RWPE1 (cell line): ENCODE results near the gene BNIP5.

Experiments
- CTCF ChIA-PET: fragments of 350-600 bp; sonication (Branson Sonifier 250); formaldehyde crosslinking; extraction: SDS; loops from one replicate; lab custom pipeline; 2021; lab: Yijun Ruan, JAX
- POLR2A ChIA-PET: fragments of 400-600 bp; formaldehyde crosslinking; extraction: SDS; loops from one replicate; lab custom pipeline; 2020; ENCODE audit warnings: antibody characterized with exemption; ENCODE audit not compliant: low non-redundant PET; lab: Yijun Ruan, JAX
- DNase-seq: peaks from one replicate; pipeline ENCODE4 v3.0.0; 2012; ENCODE audit warnings: low spot score
- H3K27ac ChIP-seq: fragments of 450-650 bp; 2 replicates; pipeline ENCODE4 v1.5.1; 2017
- TF ChIP-seq, protein P1 (sequence below): fragments of 450-650 bp; conservative IDR thresholded peaks from 2 replicates; pipeline ENCODE4 v1.5.1; 2017; ENCODE audit warnings: low read depth, mild to moderate bottlenecking

Gene BNIP5

DNA sequence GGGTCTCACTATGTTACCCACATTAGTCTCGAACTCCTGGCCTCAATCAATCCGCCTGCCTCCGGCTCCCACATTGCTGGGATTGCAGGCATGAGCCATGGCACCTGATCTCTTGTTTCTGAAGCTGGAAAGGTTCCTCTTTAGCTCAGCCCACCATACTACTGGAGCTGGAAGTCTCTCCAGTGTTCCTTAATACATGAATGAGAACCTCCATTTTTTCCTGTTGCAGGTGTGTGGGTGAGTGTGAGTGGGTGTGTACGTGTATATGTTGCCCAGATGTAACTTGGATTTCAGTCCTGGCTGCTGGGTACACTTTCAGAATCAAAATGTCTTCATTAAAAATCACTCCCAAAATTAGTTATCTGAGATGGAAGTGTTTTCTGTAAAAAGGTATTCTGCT is 55.7 kb downstream of the BNIP5 start:
- CTCF ChIA-PET = no interaction called here
- POLR2A ChIA-PET = no interaction called here
- no peak for DNase-seq

DNA sequence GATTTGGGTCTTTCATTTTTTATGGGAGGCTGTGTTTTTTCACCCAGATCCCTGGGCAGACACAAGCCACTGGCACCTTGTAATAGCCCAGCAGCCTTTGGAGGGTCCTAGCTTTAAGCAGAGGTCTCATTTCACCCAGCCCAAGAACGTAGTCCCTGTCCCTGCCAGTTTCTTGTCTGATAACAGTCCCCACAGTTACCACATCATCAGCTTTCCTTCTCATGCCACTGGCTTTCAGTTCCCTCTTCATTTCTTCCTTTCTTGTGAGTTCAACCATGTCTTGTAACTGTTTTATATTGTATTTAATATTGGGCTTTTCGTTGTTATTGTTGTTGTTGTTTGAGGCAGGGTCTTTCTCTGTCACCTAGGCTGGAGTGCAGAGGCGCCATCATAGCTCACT is 56.2 kb downstream of the BNIP5 start:
- TF ChIP-seq, protein P1, sequence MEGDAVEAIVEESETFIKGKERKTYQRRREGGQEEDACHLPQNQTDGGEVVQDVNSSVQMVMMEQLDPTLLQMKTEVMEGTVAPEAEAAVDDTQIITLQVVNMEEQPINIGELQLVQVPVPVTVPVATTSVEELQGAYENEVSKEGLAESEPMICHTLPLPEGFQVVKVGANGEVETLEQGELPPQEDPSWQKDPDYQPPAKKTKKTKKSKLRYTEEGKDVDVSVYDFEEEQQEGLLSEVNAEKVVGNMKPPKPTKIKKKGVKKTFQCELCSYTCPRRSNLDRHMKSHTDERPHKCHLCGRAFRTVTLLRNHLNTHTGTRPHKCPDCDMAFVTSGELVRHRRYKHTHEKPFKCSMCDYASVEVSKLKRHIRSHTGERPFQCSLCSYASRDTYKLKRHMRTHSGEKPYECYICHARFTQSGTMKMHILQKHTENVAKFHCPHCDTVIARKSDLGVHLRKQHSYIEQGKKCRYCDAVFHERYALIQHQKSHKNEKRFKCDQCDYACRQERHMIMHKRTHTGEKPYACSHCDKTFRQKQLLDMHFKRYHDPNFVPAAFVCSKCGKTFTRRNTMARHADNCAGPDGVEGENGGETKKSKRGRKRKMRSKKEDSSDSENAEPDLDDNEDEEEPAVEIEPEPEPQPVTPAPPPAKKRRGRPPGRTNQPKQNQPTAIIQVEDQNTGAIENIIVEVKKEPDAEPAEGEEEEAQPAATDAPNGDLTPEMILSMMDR = no peak
- no peak for DNase-seq
- CTCF ChIA-PET = interaction anchor here (0.6 kb wide), 1 partner anchor 154 kb away, joined by 3 read pairs; no protein-coding TSS in a partner anchor
- POLR2A ChIA-PET = no interaction called here
- H3K27ac ChIP-seq = no peak overlapping the region

More for the DNA sequence above, 55.7 kb downstream of the BNIP5 start:
- no peak overlapping the region for H3K27ac ChIP-seq
- TF ChIP-seq, protein P1 = no peak

DNA sequence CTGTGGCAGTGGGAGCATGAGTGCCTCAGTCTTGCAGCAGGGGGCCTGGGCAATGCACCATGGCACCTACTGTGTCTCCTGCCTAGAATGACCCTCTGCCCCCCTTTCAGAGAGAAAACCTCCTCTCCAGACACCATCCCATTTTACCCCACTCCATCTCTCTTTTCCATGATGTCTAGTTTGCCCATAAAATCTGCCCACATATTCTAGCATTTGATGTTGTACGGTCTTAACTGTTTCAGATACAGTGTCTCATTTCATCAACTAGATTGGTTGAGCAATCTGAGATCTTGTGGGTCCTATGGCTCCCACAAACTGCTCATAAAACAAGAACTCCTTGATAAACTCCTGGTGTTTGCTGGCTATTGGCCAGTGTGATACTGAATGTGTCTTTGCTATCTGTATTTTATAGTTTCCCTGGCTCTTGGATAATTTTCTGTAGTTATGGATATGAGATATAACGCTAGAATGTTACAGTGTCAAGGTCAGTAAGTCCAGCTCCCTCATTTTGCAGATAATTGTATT is 58.7 kb downstream of the BNIP5 start:
- TF ChIP-seq, protein P1 = no peak
- no peak overlapping the region for H3K27ac ChIP-seq
- DNase-seq = no peak
- ChIA-PET CTCF (no interaction called here), POLR2A (no interaction called here)

DNA sequence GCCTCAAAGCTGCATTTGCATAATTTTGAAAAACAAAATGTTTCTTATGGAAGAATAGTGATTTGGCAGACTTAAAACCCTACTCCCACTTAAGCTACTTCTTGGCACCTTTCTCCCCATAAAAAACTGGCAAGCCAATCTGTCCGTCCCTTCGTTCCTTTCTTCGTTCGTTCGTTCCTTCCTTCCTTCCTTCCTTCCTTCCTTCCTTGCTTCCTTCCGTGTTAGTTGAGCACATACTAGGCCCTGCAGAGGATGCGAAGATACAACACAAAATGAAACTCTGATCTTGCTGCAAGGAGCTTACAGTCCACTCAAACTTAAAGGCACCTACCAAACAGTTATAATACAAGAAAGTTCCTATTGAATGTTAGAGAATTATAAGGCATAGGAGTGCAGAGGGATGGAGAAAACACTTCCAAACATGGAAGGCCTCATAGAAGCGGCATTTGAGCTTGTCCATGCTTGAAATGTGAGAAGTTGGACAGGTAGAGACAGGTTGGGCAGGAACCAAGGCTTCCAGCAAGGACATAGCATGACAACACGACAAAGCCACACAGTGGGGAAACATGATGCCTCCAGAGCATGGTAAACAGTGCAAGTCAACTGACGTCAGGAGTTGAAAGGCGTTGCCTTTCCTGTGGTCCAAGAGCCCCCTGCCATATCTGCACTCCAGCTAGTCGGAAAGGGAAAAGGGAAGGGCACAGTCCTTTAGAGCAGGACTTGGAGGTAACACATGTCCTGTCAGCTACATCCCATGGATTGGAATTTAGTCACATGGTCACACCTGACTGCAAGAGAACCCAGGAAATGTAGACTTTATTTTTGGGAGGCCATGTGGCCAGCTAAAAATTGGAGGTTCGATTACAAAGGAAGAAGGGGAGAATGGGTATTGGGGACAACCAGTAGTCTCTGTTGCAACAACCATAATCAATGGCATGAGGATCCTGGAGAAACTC is 59.8 kb downstream of the BNIP5 start:
- no peak for DNase-seq
- ChIA-PET POLR2A (no interaction called here), CTCF (interaction anchor here (0.7 to 0.8 kb wide), 2 partner anchors 63 to 99 kb away, joined by 3 read pairs; no protein-coding TSS in a partner anchor)
- no peak overlapping the region for H3K27ac ChIP-seq
- TF ChIP-seq, protein P1 = no peak

DNA sequence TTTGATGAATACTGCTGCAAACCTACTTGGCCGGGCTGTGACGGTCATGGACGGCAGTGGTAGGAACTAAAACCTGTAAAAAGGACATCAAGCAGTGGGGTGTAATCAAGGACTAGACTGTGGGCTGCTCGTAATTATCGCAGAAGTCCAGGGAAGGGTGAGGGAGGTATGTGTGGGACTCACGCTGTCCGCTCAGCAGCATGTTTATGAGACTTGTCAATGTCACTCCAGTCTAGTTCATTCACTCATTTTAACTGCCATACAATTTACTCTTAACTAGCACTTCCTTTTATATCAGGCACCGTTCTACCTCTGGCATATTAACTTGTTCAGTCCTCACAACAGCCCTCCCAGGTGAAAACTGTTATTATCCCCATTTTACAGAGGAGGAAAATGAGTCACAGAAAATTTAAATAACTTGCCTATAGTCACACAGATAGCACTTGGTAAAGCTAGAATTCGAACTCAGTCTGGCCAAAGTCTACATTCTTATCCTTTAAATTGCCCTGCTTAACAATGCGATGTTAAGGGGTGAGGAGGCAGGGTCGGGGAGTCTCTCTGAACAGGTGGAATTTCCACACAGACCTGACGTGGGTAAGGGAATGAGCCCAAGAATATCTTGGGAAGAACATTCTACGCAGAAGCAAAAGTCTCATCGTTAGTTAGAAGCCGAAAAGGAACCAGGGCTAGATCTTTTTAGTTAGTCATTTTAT is 62.7 kb downstream of the BNIP5 start:
- DNase-seq = no peak
- ChIA-PET POLR2A (no interaction called here), CTCF (no interaction called here)
- H3K27ac ChIP-seq = no peak overlapping the region
- TF ChIP-seq, protein P1 = no peak

DNA sequence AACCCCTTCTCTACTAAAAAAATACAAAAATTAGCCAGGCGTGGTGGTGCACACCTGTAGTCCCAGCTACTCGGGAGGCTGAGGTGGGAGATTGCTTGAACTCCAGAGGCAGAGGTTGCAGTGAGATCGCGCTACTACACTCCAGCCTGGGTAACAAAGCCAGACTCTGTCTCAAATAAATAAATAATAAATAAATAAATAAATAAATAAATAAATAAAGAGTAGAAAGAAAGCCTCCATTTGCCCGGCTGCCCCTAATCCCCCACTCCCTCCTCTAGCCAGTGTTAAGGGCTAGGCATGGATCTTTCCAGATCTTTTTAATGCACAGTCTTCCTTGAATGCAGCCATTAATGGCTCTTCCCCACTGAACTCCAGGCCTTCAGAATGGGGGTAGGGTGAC is 63.6 kb downstream of the BNIP5 start:
- no peak for DNase-seq
- CTCF ChIA-PET = no interaction called here
- TF ChIP-seq, protein P1 = no peak
- POLR2A ChIA-PET = no interaction called here
- no peak overlapping the region for H3K27ac ChIP-seq
